Middle frontal gyrus (tissue), 1 donor: ENCODE results near the gene MACROD2.

Experiments
- DNase-seq: peaks from one replicate; pipeline ENCODE4 v3.0.0-alpha.2; 2015; ENCODE audit warnings: low spot score; ENCODE audit errors: extremely low spot score

The MACROD2 gene

DNA sequence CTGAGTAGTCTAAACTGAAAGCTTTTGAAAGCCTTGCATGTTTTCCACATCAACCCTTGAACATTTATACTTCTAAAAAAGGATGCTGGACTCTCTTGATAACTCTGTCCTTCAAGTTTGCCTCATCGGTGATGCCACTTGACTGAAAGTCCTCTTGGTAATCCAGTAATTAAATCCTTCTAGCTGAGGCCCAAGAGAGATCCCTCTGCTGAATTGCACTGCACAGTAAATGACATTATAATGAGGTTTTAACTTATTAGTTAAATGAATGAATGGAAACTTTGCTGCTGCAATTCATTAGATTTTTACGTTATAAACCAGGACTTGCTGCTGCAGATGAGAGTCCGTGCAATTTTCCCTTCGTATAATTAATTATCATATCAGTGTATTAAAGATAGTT, 706.0 kb downstream of the MACROD2 start:
- no peak for DNase-seq

DNA sequence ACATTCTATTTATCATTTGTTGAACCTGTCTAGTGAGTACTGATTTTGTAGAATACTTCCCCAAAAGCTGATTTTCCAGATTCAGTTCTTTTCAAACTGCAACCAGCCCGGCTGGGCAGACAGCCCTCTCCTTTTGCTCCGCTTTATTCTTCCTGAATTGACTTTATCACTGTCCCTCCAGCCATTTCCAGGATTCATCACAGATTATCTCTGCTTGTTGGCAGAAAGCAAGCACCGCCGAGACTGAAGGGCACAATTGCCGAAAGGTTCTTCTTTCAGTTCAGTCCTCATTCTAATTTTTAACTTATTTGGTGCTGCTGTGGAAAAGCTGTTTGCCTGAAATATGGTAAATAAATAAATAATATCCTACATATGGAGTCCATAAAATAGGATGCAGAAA, 711.2 kb downstream of the MACROD2 start:
- DNase-seq, result no peak

DNA sequence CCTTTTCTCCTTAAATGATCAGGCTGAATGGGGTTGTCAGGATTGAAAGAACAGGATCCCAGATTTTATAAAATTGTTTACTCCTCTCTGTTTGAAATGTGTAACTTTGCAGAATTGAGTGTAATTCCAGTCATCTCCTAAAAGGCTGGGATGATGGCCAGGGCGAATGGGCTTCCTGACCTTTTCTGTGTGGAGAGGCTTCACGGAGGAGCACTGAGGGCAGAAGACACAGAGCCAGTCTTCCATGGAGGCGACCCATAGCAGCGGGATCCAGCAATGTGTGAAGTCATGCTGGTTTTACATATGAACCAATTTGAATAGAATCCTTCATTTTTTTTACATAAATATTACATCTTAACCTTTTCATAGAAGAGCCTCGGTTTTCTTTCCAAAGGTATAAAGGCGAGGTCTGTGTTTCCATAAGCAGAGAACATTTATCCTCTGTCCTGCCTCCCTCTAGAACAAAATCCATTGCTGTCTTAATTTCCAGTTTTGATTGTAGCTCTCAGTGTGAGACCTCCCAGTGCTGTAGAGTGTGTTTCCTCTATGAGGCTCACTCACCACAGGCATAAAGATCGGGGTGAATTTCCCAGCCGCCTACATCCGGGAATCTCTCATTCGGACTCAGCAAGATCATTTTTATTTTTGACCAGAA, 711.8 kb downstream of the MACROD2 start:
- no peak for DNase-seq

DNA sequence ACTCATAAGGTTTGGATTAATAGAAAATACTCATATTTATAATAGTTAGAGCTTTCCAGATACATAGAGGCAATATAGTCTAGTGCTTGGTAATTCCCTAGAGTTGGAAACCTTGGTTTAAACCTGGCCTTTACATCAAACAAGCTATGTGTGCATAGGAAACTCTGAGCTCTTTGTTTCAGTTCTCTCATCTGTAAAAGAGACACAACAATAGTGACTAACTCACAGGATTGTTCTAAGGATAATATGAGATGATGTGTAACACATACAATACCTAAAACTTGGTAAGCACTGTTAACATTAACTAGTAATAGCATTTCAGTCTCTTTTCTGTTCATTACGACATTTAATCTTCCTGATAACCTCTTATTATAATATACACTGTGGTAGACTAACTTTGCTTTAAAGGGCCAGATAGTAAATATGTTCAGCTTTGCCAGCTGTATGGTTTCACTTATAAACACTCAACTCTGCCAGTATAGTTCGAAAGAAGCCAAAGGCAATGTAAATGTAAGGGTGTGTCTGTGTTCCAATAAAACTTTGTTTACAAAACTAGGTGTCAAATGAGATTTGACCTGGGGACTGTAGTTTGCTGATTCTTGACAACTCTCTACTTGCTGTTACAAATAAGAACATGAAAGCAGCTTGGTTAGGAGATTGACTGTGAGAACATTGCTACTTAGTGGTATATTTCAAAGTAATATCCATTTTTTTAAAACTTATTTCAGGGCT, 712.7 kb downstream of the MACROD2 start:
- DNase-seq, result no peak

DNA sequence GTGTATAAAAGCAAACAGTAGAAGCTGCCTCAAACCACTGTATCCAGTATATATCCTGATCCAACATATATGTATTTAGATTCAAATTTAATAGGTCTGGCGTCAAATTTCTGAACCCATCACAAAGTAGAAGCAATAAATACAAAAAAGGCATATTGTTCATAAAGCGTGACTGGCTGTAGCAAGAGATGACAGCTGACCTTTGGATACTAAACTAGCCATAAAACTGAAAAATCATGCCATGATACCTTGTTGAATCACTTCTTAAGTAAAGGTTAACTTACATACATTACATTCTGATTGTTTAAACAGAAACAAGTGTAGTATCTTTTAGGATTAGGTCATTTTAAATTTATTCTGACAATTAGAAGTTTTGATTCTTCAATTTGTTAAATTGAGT, 714.1 kb downstream of the MACROD2 start:
- DNase-seq, result no peak

DNA sequence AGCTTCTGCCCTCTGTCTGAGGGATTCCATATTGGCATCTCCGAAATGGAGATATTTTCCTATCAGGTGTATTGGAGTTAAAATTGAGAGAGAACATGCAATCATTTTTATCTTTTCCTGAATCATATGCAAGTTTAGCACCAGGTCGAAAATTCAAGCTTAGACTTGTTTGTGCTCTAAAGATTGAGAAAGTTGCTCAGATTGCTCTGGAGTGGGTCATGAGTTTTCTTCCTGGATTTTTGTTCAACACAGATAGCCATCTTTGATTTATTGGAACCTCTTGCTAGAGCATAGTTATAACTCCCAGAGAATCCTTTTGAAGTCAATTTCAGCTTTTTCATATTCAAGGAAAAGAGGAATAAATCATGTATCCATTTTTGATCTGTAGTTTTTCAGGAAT, 715.6 kb downstream of the MACROD2 start:
- no peak for DNase-seq

DNA sequence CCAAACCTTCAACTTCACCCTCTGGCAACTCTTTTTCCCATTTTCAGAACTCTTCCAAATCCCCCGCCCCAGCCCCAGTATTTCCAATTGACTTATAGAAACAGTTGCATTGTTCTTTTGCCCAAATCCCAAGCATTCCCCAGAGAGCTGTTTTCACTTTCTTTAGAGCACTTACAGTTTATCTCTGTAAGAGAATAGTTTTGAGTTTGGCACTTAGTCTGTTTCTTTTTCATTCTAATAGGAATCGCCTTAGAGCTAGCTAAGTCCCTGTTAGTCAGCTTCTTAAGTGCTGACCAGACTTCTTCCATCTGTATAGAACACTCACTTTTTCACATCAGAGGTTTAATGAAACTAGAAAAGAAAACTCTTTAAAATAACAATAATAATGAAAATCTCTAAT, 716.3 kb downstream of the MACROD2 start:
- DNase-seq, result no peak

DNA sequence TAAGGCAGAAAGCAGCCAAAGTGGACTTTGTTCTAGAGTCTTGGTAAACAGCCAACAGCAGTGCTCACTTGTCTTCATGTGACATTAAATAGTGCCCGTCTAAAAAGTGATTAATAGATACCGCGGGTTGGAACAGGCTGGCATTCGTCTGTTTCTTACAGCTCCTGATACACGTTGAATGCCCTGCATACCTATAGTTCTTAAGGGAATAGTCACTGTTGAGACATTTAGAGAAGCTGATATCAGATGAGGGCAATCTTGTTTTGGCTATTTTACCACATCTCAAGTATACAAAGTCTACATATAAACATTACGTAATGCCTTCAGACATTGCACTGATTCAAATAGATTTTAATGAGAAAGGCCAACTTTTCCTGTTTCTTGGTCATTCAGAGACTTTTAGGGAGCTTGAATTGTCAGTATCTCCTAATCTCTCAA, 717.0 kb downstream of the MACROD2 start:
- no peak for DNase-seq

DNA sequence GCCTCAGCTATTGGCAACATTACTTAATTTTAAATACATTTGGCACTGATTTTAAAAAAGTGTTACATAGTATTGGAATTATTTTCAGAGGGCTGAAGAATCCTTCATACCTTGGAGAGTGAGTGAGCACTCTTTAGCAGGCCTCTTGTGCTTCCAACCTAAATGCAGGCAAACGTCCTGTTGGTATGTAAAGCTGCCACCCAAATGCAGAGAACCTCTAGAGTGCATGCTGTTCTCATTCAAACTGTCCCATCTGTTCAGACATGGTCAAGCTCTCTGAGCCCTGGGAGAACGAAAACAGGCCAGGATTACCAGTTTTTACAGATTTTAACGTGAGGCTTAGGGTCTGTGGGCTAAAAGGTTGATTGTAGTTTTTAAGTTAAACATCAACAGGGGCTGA, 720.1 kb downstream of the MACROD2 start:
- no peak for DNase-seq

DNA sequence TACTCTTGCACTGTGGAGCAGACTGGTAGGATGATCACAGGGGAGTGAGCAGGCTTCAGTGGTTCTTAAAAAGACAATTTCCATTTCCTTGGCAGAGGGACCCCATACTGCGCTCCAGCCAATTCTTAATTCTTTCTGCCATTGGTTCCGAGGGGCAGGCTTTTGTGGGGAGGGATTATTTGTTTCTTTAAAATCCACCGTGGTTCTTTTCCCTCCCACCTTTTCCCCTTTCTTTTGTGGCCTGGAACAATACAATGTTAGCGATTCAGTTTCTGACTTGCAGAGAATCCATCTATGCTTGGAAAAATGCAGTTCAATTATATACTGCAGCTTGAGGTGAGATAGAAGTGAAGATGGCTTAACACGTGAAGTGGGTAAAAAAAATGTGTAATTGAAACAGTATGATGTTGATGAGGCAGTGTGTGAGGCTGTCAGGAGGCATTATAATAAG, 721.1 kb downstream of the MACROD2 start:
- no peak for DNase-seq

DNA sequence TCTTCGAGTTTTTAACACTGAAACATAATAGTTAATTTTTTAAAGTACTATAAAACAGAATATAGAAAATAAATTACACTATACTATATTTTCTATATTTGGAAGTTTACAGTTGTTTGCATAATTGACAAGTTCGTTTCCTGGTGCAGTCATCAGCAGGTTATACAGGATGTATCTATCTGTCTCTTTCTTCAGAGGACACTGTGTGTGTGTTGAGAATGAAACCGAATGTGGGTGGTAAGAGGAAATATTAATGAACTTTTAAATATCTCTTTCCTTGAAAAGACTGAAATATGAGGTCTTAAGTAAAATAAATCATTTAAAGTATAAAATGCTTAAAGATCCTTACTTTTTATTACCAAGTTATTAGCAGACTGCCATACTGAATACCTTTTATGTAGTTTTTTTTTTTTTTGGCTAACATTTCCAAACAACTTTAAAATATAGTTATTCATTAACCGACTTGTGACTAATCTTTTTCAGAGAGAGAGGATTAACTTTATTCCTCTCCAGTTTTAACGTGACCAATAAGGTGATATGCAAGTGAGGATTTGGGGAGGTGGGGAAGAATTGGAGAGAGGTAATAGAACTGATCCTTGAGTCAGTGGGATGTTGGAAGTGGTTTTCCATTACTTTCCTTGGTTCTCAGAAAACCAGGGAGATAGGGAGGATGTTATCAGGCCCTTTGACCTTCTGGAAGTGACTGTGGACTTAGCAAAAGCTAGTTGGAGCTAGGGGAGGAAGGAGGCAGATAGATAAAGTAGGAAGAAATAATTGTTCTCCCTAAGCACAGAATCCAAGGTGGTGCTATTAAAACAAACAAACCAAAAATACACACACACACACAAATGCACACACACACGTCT, 722.1 kb downstream of the MACROD2 start:
- DNase-seq, result no peak

DNA sequence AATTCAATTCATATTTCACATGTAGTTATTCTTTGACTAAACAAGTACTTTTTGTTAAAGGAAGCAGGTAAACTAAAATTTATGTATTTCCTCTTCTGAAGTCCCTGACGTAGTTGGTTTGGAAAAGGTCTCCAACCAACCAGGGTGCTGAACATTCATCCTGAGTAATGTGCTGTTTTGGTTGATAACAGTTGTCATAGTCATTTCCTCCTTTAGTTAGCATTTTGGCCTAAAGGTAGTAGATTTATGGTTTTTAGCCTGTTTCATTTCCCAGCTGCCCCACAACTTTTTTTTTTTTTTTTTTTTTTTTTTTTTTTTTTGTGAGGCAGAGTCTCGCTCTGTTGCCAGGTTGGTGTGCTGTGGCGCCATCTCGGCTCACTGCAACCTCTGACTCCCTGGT, 724.9 kb downstream of the MACROD2 start:
- DNase-seq, result no peak

DNA sequence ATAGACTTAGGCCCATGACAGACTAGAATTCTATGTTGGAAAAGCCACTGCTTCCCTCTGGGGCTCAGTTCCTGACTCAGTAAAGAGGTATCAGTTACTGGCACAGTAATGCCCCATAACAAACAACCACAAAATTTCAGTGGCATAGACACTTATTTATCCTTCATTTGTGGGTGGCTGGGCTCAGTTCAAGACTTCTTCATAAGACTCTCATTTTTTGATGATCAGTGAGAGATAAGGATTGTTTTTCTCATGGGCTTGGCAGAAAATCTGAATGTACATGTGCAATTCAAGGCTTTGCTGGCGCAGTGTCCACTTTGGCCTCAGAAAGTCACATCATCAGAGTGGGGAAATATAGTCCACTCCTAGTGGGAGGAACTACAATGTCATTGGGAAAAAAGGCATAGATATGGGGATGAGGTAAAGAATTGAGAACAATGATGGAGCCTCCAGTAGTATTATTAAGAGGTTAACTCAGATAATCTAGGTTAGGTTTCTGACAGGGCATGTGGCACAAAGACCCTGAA, 726.7 kb downstream of the MACROD2 start:
- DNase-seq, result no peak

DNA sequence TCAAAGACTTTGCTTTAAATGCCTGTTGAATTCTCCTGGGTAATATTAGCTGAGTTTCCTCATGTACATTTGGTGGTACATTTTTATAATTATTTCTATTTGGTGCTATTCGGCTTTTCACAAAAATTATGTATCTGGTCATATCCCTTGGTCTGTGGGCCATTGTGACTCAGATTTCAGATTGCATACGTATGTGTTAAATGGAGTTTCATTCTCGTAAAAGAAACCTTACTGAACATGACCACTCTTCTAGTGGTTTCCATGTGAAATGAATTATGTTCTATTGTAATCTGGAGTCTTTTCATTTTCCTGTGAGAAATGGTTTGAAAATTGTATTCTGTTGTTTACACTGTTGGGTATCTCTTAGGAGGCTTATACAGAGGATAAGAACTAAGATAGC, 728.3 kb downstream of the MACROD2 start:
- no peak for DNase-seq

DNA sequence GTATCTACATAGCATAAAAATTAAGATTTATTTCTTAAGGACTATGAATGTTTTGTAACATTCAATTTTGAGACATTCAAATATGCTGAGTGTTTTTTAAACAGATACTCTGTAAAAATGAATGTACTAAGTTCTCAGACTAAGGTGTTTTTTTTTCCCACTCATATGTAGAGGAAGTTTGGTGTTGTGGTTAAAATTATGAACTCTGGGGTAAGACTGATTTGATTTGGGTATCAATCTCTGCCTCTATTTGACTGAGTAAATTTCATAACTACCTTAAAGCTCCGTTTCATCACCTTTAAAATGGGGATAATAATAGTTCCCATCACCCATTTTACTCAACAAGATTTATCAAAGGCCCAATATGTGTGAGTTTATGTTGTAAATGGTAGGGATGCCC, 728.7 kb downstream of the MACROD2 start:
- no peak for DNase-seq

DNA sequence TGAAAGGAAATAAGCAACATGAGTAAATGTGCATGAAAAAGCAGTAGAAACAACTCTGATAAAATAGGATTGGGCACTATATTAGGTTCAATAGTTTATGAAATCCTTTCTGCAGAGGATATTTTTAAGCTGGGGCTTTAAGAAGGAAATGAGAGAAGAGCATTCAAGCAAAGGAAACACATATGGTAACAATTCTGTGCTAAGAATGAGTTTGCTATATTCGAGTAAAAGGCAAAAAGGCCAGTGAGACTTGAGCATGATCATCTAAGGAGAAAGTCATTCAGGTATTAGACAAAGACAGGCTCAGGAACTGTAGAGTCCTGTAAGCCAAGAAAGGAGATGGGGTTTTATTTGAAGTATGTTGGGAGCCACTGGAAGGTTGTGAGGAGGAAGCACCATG, 729.2 kb downstream of the MACROD2 start:
- no peak for DNase-seq

DNA sequence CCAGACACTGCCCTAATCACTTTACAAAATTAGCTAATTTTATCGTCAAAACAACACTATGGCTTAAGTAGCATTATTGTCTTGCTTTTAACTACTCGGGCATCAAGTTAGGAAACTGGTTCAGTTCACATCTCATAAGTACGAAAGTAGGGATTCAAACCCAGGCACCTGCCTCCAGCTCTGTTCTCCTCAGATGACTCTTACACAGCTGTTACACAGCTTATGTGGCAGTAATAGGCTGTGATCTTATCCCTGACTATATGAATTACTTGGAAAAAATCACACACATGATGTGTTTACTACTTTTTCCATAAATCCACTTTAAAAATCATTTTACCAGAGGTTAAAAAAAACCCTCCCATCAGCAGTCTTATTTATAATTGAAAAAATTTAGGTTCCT, 731.3 kb downstream of the MACROD2 start:
- DNase-seq, result no peak

DNA sequence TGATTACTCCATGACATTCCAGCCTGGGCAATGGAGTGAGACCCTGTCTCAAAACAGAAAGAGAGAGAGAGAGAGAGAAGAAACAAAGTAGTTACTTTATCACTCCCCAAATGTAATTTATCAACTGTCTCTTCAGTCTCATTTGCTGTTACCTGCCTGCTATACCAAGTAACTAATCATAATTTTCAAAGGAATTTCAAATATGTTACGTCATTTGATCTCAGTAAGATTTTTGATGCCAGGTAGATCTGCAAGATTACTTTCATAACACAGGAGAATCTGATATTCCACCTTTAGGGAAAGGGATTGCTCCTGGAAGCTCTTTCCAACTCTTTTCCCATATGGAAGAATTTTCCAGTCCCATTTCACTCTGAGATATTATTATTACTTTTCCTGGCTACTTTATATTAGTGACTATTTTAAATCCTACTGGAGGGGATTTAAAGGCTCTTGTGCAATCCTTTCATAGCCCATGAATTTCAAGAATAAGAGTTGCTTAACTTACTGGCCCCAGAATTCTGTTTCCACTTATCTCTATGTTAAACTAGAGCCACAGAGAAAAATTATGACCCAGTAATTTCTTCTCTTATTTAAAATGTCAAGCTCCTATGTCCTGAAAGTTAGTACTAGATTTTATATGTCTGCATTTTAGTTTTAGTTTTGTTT, 732.3 kb downstream of the MACROD2 start:
- no peak for DNase-seq

DNA sequence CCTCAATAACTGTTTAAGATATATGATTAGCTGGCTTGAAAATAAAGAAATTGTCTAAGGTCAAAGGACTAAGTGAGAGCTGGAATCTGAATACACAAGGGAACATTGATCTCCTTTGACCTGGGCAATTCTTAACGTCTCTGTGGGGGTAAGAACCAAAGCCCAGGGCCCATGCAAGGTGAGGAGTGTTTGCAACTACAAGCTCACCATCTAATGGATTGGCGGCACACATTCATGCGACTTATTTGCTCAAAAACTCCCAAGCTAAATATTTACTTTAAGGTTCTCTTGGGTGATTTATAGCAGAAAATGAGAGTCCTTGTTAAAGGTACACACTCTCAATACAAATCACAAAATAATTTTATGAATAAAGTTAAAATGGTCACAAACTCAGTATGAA, 734.1 kb downstream of the MACROD2 start:
- DNase-seq, result no peak

DNA sequence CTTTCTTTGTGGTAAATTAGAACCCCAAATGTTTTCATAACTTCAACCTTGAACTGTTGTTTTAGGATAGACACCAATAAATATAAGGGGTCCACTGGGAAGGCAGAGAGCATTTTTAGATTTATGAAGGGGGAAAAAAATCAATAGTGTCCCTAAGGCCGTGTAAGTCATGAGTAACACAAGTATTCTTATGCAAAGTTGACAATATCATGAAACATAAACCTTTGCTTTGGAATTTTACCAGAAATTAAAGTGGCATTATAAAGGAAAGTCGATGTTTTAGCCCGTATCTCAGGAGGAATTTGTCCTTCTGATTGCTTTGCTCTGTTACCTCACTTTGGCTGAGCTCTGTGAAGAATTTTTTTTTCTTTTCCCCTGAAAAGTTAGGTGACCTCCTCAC, 737.0 kb downstream of the MACROD2 start:
- DNase-seq, result no peak

DNA sequence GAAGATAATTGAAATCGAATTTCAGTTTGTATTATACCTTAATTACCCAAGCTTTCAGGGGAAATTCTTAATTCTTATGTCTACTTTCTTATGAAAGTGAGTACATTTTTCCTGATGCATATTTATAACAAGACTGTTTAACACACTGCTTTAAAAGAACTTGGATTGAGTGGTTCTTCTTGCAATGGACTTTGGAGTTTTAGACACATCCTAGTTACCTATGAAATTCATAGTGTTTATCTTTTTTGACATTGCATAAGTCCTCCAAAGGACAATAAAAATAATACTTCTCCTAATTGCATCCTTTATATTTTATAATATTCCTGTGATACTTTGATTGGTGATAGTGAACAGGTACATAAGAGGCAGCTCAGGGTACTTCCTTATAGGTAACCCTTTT, 737.7 kb downstream of the MACROD2 start:
- DNase-seq, result no peak
